Ammon's horn (tissue), 1 donor: ENCODE results near the gene USH2A.

Experiments
- DNase-seq: peaks from one replicate; pipeline ENCODE4 v3.0.0-alpha.2; 2016; ENCODE audit warnings: low spot score

USH2A gene

DNA sequence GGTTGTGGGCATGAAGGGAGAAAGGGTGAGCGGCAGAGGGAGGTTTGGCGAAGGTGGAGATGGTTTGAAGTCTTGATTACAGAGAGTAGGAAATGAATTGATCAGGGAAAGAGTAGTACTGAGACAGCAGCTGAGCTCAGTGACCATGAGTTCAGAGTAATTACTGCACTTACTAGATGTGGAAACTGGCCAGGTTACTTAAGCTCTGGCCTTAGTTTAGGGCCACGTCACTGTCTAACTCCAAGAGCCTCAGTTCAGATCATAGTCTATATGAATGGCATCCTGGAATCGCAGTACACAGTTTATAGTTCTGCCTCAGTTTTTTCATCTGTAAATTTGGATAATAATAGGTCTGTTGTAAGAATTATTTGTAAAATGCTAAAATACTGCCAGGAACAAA, 778.1 kb downstream of the USH2A start:
- no peak for DNase-seq

DNA sequence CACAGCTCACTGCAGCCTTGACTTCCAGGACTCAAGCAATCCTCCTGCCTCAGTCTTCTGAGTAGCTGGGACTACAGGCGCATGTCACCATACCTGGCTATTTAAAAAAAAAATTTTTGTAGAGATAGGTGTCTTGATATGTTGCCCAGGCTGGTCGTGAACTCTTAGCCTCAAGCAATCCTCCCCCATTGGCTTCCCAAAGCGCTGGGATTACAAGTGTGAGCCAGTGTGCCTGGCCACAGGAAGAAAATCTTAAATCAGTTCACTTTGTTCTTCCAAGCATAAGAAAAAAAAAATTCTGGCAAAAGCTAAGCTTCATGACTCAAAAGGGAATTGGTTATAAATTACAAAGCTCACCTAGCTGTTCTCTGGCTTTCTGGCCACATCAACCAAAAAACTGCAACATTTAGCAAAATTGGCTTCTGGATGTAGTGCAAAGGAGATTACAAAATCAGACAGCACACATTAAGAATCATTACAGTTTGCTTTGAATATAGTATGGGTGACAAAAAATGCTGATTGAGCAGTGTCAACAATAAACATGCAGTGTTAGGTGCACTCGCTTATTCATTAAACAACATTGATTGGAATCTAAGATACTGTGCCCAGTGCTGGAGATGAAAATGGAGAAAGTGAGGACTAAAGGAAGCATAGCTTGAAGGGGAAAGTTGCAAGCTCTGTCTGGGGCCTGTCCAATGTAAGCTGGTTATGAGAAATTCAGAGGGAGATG, 779.5 kb downstream of the USH2A start:
- DNase-seq = no peak

DNA sequence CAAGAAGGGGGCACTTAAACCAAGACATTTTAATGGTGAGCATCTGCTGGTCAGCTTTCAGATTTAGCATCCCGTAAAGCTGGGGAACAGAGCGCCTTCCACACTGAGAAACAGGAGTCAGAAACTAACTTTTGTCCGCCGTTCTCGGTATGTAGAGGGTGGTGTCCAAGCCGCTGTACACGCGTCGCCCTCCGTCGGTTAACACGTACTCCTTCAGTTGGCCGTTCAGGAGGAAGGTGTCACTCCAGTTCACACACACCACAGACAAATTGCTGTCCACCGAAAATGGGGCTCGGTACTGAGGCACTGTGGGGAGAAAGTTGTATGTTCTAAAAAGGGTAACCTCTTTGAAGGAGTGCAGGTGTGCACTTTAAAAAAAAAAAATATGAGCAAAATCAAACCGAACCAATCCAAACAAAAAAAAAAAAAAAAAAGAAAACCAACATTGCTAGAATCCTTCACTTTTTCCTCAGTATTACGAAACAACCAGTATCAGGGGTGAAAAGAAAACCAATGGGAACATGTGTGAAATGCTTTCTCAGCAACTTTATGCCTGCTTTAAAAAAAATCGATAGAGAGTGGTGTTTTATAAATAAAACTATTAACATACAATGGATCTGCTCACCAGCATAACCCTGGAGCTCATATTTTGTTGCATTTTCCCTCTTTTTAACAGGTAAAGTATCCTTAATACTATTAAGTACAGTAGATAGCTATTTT, 782.7 kb downstream of the USH2A start:
- no peak for DNase-seq

DNA sequence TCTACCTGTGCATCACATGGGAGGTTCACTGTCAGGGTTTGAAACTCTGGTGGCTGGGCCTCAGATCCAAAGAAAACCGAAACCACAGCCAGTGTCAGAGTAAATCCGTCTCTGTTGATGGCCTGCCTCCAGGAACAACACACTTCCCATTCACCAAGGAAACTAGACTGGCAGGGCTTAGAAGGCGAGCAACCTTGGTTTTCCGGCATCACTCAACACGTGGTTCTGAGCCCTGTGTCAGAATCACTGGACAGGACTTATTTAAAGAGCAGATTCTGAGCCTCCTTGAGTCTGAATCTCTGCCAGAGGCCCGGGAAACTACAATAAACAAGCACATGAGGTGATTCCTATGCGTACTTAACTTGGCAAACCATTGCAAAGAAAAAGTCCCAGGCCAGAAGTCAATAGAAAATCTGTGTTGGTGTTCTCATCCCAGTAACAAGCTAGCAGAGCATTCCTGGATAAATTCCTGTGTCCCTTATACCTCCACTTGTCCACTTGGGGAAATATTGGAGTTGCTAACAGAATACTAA, 786.1 kb downstream of the USH2A start:
- DNase-seq = peak; percentile 40

DNA sequence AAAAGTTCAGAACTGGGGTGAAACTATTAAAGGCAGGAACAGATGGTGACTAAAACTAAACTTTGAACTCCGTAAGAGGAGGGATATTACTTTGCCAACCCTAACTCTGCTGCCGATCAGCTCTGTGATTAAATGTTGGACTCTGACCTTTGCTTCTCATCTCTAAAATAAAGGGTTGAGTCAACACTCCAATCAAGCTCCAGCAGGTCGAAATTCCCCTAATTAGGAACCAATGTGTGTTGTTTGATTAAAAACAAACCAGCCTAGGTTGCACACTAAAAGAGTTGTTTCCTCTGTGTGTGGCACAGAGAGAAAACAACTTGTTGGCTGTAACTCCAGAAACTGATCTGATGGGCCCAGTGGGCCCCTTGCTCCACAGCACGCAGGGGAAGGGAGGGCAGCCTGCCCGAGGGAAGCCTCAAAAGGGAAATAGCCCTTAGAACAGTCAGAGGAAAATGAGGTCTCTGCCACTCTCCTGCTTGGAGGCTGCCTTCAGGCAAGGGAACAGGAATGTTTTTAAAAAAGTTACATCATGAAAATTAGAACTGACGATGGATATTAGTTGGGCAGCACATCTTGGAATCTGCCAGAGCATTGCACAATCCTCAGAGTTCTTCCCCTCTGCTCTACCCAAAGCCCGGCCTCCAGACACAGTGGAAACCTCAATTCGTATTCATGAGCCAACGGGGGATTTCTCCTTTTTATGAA, 786.8 kb downstream of the USH2A start:
- no peak for DNase-seq

DNA sequence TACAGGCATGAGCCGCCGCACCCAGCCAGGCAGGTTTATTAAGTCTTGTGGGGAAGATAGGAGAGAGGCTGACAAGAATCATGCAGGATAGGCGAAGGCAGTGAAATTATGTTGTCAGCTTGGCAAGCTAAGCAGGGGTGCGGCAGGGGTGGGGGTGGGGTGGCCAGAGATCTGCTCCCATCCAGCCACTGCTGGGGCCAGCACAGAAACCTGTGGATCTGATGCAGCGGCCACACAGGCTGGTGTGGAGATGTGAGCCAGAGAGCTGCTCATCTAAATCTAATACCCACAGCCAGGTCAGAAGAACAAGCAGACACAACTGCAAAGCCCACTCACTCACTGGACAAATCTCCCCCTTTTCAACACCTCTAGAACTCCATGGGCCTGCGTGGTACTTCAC, 787.4 kb downstream of the USH2A start:
- DNase-seq = no peak

DNA sequence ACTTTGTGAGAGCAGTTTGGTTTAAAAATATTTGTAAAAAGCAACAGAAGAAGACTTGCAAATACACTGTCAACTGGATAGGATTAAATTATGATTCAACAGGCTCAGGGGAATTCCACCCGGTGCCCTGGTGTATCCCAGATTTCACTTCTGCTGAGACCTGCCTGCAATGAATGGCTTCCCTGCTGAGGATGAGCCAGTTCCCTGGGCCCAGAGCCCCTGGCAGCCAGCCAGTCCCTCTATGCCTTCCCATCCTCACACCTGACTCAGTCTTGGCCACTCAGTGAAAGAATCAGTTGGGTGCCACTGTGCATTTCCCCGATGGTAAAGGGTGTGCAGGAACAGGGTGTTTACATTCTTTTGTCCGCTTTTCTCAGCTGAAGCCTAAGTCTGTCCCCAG, 791.8 kb downstream of the USH2A start:
- no peak for DNase-seq

DNA sequence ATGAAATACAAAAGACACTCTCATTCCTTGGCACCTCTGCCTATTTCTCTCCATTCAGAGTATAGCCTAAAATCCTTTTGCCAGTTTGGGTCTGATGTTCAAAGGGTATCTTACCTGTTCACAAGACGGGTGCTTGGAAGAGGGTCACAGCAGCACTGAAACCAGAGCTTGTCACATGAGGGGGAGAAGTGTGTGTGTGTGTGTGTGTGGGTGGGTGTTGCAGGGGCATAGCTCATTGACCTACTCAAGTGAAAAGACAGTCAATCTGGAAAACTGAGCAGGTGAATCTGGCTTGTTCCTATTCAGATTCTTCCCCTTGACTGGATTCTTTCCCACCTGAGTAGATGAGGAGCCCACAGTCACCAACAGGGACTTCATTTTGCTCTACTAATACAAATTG, 792.2 kb downstream of the USH2A start:
- no peak for DNase-seq

DNA sequence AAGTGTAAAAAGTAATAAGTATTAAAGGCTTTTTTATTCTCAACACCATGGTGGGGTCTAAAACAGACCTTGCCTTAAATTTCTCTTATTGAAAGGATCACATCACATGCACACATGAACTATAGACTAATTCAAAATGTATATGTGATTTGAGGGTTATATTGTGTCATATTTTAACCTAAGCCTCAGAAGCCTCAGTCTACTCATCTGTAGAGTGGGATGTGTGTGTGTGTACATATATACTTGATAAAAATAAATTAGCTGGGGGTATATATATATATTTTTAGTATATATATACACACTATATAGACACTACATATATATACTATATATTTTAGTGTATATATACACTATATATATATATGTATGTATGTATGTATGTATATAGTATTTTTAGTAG, 797.3 kb downstream of the USH2A start:
- no peak for DNase-seq

DNA sequence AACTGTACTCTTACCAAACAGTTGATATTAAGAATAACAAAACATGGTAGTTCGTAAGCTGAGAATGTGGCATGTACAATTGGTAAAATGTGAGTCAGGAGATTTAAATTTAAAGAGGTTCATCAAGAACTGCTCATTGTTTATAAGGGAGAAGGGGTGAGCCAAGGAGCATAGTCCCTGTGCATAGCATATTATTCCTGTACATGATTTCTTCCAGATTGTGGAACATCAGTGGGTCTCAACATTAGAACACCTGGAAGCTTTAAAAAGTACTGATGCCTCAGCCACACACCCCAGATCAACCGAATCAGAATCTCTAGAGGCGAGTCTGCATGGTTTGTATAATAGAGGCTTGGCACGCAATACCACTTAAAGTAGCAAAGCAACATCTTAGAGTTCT, 800.1 kb downstream of the USH2A start:
- no peak for DNase-seq

DNA sequence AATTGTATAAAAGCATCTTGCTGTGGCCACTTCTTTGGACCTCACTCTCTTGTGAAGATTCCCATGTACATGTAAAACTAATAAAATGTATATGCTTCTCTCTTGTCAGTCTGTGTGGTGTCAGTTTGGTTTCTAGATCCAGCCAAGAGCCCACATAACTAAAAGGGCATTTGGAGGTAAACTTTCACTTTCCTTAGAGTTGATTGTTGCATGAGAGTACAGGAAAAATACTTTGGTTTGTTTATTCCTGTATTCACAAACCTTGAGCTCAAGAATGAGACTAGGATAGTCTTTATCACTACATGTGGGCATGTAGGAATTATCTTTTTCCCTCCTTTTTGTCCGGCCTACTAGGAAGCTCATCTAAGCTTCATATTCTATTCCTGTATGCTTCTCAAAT, 805.3 kb downstream of the USH2A start:
- DNase-seq = no peak

DNA sequence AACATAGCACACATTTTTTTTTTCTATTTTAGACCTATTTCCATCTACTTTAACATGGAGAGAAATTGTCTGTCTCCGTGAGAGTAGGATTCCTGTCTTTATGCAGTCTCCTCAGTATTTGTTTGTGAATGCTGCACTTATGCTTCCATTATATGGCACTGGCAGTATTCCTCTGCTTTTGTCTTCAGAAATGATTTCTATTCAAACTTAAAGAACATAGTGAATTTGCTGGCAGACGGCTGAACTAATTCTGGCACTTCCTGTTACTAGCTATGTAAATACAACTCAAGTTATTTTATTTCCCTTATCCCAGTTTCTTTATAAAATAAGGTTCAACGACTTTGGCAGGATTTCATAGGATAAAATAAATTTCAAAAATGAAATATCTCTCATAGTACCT, 810.9 kb downstream of the USH2A start:
- DNase-seq = no peak

DNA sequence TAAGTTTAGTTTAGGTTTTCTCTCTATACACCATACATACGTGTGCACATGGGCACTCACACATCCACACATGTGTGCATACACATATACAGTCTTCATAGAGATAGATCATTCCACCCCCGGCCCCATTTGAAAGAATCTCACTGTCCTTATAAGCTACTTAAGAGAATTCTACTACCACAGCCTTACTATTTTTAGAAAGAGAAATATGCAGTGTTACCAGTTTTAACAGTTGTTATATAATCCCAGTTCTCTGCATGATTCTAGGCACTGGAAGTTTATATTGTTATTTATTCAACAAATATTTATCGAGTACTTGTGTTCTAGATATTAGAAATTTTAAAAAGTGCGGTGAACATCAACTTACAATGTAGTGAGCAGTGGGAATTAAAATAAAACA, 814.6 kb downstream of the USH2A start:
- DNase-seq = no peak

DNA sequence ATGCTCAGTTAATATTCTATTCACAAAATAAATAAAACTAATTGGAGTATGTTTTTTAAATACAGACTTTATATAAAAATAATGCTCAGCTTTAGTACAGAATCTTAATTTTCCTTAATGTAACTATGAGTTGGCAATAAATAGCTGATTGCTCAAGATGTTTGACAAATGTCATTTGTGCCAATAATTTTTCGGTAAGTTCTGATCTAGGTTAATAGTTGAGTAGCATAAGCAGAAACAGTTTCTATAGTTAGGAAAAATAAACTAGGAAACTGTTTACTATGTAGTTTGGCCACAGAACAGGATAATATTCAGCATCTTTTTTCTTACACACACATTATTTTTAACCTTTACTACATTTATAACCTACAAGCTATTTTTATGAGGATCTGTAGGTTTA, 815.8 kb downstream of the USH2A start:
- no peak for DNase-seq

DNA sequence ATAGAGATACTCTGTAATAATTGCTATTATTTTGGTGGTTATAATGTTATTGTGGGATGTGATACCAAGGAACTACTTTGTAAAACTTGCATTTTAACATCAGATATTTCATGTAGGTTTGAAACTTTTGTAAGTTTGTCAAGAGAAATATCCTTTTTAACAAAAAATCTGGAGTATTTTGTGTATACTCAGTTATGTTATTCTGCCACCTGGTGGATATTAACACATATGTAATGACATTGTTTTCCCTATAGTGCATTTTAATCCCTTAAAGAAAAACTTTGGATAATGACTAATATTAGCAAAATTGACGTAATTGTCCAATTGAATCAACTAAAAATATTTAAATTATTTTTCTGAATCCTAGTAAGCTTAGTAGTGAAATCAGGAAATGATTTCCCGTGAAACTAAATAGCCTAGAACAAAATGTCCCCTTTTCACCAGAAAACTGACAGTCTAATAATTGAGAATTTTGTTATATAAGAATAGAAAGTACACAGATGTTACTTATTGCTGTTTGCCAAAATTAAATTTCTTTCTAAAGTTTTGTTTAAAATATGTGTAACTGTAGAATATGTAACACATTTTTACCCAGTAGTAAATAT, 816.6 kb downstream of the USH2A start:
- DNase-seq = no peak

DNA sequence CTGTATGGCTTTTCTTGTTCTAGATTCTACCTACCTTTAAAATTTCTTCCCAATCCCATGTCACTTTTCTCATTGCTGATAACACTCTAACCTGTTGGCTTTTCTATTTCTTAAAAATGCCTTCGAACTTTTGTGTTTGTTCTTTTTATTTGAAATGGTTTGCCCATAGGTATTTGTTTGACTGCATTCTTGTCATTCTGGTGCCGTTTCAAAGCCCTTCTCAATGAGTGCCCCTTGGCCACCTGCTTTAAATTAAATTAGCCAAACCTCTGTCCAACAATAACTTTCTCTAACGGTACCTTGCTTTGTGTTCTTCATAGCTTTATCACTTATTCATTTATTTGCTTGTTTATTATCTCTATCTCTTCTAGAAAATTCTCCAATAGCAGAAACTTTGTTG, 817.2 kb downstream of the USH2A start:
- DNase-seq = no peak

DNA sequence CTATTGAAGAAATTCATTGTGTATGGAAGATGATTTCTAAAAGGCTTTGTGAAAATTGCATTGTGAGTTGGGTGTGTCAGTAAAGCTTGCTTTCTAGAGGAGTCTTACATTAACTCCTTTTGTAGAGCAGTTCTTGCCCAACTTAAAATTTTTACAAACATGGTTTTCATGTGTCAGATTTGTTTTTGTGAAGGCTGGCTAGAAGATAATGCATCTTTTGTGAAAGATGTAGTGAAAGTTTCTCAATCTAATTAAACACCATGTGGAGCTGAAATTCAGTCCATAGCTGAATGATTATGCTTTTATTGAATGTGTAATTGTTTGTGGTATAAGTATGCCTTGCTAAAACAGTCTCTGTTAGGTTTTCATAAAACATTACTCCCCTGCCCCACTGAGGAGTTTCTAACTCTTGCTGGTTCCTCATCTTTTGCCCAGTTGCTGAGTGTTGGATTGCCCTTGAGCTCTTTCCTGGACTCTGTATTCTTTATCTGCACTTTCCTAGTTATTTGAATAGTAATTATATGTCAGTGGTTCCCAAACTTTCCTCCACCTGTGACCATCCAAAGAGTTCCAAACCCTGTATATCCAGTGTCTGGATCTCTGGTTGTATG, 818.1 kb downstream of the USH2A start:
- DNase-seq = no peak

DNA sequence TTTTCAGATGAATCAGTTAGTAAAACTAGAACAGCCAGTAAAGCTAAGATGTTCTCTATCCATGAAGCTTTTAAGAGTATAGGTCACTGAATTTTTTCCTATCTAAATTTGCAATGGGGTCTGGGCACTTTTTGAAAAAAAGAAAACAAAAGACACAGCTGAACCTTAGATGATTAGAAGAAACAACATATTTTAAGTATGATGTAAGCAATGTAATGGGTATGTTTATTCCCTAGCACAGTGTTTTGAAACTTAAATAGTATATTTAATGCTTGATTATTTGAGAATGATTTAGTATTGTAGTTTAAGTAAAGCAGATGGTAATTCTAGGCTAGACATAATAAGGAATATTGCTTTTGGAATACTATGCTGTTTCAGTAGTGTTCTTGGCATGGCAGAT, 819.9 kb downstream of the USH2A start:
- DNase-seq = no peak

DNA sequence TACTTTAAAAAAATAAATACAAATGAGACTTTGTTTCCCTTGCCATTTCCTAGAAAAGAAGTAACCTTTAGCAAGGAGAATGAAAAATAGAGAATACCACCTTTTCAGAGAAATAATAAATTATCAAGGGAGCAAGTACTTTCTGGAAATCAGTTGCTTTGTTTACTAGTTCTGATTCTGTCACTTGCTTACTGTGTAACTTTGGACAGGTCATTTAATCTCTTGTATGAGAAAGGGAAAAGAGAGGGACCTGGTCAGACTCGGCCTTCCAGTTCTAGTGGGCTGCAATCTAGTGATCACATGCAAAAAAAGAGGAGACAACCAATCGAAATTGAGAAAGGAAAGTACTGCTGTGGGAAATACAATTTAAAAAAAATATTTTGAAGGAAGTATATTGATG, 822.0 kb downstream of the USH2A start:
- DNase-seq = no peak

DNA sequence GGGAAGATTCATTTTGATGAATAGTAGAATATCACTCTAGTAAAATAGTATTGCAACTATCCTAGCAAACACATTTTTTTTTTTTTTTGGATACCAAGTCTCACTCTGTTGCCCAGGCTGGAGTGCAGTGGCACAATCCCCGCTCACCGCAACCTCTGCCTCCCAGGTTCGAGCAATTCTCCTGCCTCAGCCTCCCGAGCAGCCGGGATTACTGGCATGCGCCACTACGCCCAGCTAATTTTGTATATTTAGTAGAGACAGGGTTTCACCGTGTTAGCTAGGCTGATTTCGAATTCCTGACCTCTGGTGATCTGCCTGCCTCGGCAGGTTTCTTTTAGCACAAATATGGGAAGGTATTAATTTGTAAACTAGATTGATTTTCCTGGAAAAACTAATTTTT, 822.4 kb downstream of the USH2A start:
- DNase-seq = no peak

DNA sequence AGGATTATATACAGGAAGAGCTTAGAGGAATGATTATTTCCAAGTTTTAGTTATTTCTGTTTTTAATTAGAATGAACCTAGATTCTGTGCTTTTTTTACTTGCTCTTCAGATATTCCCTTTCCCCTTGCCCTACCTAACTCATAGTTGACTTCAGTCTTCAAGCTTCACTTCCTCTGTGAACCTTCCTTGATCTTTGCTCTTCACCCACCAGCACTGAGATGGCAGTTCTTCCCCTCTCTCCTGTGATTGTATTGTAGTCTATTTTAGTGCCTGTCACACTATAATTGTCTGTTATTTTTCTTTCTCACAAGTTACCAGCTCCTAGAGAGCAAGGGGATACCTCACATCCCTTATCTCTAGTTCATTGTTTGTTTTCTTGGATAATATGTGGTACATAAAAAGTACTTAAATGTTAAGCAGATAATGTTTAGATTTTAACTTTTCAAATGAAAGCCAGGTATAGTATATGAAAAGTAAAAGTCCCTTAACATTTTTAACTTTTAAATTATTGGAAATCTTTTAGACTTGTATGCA, 822.9 kb downstream of the USH2A start:
- DNase-seq = no peak
